Measurements from ENCODE around the gene CAPN5.

The CAPN5 gene

GRCh38 chr11:77067861-77068443 lies 1.2 kb downstream of the CAPN5 start:
- DNase-seq, result no peak

GRCh38 chr11:77068457-77069335 lies 1.9 kb downstream of the CAPN5 start:
- DNase-seq, result no peak

GRCh38 chr11:77069336-77069968 lies 2.7 kb downstream of the CAPN5 start:
- DNase-seq, result no peak

- DNase-seq, result no peak
Measured at GRCh38 chr11:77069969-77070582, 3.3 kb downstream of the CAPN5 start.

- DNase-seq, result no peak
Measured at GRCh38 chr11:77071077-77071476, 4.3 kb downstream of the CAPN5 start.

GRCh38 chr11:77071671-77072605 lies 5.2 kb downstream of the CAPN5 start:
- no peak for DNase-seq

GRCh38 chr11:77072851-77073327 lies 6.1 kb downstream of the CAPN5 start:
- no peak for DNase-seq

GRCh38 chr11:77073328-77074001 lies 6.7 kb downstream of the CAPN5 start:
- no peak for DNase-seq

GRCh38 chr11:77074205-77074604 lies 7.4 kb downstream of the CAPN5 start:
- DNase-seq, result no peak

- DNase-seq, result no peak
Measured at GRCh38 chr11:77074626-77075221, 8.0 kb downstream of the CAPN5 start.

- DNase-seq, result no peak
Measured at GRCh38 chr11:77075425-77075905, 8.7 kb downstream of the CAPN5 start.

- DNase-seq, result no peak
Measured at GRCh38 chr11:77079666-77080065, 12.9 kb downstream of the CAPN5 start.

- no peak for DNase-seq
Measured at GRCh38 chr11:77080643-77081210, 14.0 kb downstream of the CAPN5 start.

GRCh38 chr11:77081381-77081851 lies 14.6 kb downstream of the CAPN5 start:
- DNase-seq, result no peak

- no peak for DNase-seq
Measured at GRCh38 chr11:77081976-77082836, 15.4 kb downstream of the CAPN5 start.

- peak; percentile 29 to 30 for DNase-seq
Measured at GRCh38 chr11:77082838-77083565, 16.2 kb downstream of the CAPN5 start.

- no peak for DNase-seq
Measured at GRCh38 chr11:77083566-77084245, 16.9 kb downstream of the CAPN5 start.

- DNase-seq, result no peak
Measured at GRCh38 chr11:77084581-77085191, 17.9 kb downstream of the CAPN5 start.

Measured in activated CD4-positive, alpha-beta T cell treated with anti-CD3 and anti-CD28 coated beads for 4 hours (primary cell).